IMR-90 (cell line): ENCODE data around the gene CTAG1B. TPM values are rescaled to one million over a fixed set of nuclear protein-coding genes. Genes with fewer than 3 reads are reported as not detected.

Source experiments
- ATAC-seq: fragments of 200-7000 bp; cut with Tn5 transposase; 2 replicates; pipeline ENCODE4 v1.9.1; 2020; ENCODE audit warnings: low read depth, mild to moderate bottlenecking, moderate library complexity
- BruUV-seq: library from RNA; stranded (reverse); fragments of 400-500 nt; replicated peaks from 2 replicates; lab custom pipeline; 2021; lab: Mats Ljungman, UMichigan
- CTCF ChIA-PET: fragments of 300-600 bp; formaldehyde crosslinking; extraction: SDS; loops from one replicate; lab custom pipeline; 2021; ENCODE audit warnings: antibody characterized with exemption; lab: Yijun Ruan, JAX
- POLR2A ChIA-PET: fragments of 300-600 bp; sonication (Branson Sonifier 250); formaldehyde crosslinking; loops from one replicate; lab custom pipeline; 2022; ENCODE audit warnings: antibody characterized with exemption; ENCODE audit not compliant: unreplicated experiment; lab: Charles Lee
- DNase-seq: peaks from one replicate; pipeline ENCODE4 v3.0.0; 2013
- H2AFZ ChIP-seq: replicated peaks from 2 replicates; pipeline ENCODE3; 2013; ENCODE audit warnings: low read length, mild to moderate bottlenecking; ENCODE audit not compliant: poor library complexity
- H2AK5ac ChIP-seq: 2 replicates; pipeline ENCODE4 v1.6.1; 2013; ENCODE audit warnings: low read depth, low read length, inconsistent platforms
- H2AK9ac ChIP-seq: replicated peaks from 2 replicates; pipeline ENCODE3; 2013; ENCODE audit warnings: mild to moderate bottlenecking, low read depth, low read length, moderate library complexity; ENCODE audit not compliant: poor library complexity
- H2BK120ac ChIP-seq: 2 replicates; pipeline ENCODE4 v1.6.1; 2013; ENCODE audit warnings: low read depth, low read length, inconsistent platforms
- H2BK15ac ChIP-seq: 3 replicates; pipeline ENCODE4 v1.6.1; 2013; ENCODE audit warnings: low read depth, low read length, inconsistent platforms
- H2BK20ac ChIP-seq: 2 replicates; pipeline ENCODE4 v1.6.1; 2013; ENCODE audit warnings: low read depth, mild to moderate bottlenecking, inconsistent platforms, low read length, moderate library complexity
- H2BK5ac ChIP-seq: 2 replicates; pipeline ENCODE4 v1.6.1; 2013; ENCODE audit warnings: mild to moderate bottlenecking, low read depth, low read length, inconsistent platforms; ENCODE audit not compliant: poor library complexity, severe bottlenecking
- H3K14ac ChIP-seq: replicated peaks from 2 replicates; pipeline ENCODE4 v1.6.1; 2013; ENCODE audit warnings: low read depth, low read length, inconsistent platforms
- H3K18ac ChIP-seq: 2 replicates; pipeline ENCODE4 v1.6.1; 2013; ENCODE audit warnings: low read depth, low read length, control low read depth
- H3K23ac ChIP-seq: 2 replicates; pipeline ENCODE4 v1.6.1; 2013; ENCODE audit warnings: low read depth, low read length, inconsistent platforms
- H3K27ac ChIP-seq: 2 replicates; pipeline ENCODE4 v1.5.1; 2013; ENCODE audit warnings: mild to moderate bottlenecking, control low read depth, low read length; ENCODE audit not compliant: insufficient read depth
- H3K27me3 ChIP-seq: 2 replicates; pipeline ENCODE4 v1.6.1; 2013; ENCODE audit warnings: low read length; ENCODE audit not compliant: control insufficient read depth, insufficient read depth
- H3K36me3 ChIP-seq: 2 replicates; pipeline ENCODE4 v1.6.1; 2013; ENCODE audit warnings: low read length, mixed read lengths; ENCODE audit not compliant: control insufficient read depth, insufficient read depth
- H3K4ac ChIP-seq: 2 replicates; pipeline ENCODE4 v1.6.1; 2013; ENCODE audit warnings: low read depth, low read length, inconsistent platforms
- H3K4me1 ChIP-seq: 2 replicates; pipeline ENCODE4 v1.6.1; 2013; ENCODE audit warnings: low read length, mixed read lengths; ENCODE audit not compliant: control insufficient read depth, insufficient read depth
- H3K4me2 ChIP-seq: 2 replicates; pipeline ENCODE4 v1.6.1; 2013; ENCODE audit warnings: low read depth, mild to moderate bottlenecking, control low read depth, low read length, moderate library complexity
- H3K4me3 ChIP-seq: 2 replicates; pipeline ENCODE4 v1.5.1; 2013; ENCODE audit warnings: low read depth, mild to moderate bottlenecking, control low read depth, low read length, moderate library complexity; ENCODE audit not compliant: insufficient read depth
- H3K56ac ChIP-seq: 2 replicates; pipeline ENCODE4 v1.6.1; 2013; ENCODE audit warnings: low read length, inconsistent platforms; ENCODE audit not compliant: insufficient read depth; ENCODE audit errors: extremely low read depth
- H3K79me1 ChIP-seq, 2 experiments: 2 replicates each; pipeline ENCODE4 v1.6.1; 2013; ENCODE audit warnings: low read length in 2 of 2, inconsistent platforms in 1 of 2, low read depth in 1 of 2
- H3K9ac ChIP-seq: 2 replicates; pipeline ENCODE4 v1.6.1; 2013; ENCODE audit warnings: low read depth, low read length, control low read depth
- H3K9me1 ChIP-seq: 2 replicates; pipeline ENCODE4 v1.6.1; 2013; ENCODE audit warnings: low read length, inconsistent platforms; ENCODE audit not compliant: insufficient read depth
- H3K9me3 ChIP-seq: 2 replicates; pipeline ENCODE4 v1.6.1; 2013; ENCODE audit warnings: low read length; ENCODE audit not compliant: control insufficient read depth, insufficient read depth
- H4K20me1 ChIP-seq: 2 replicates; pipeline ENCODE4 v1.6.1; 2013; ENCODE audit warnings: low read length, inconsistent platforms; ENCODE audit not compliant: insufficient read depth
- H4K5ac ChIP-seq: 2 replicates; pipeline ENCODE4 v1.6.1; 2013; ENCODE audit warnings: mild to moderate bottlenecking, low read depth, low read length, control low read depth
- H4K8ac ChIP-seq, 2 experiments: 2 replicates each; pipeline ENCODE4 v1.6.1; 2013; ENCODE audit warnings: low read depth in 2 of 2, low read length in 2 of 2, control low read depth in 1 of 2, inconsistent platforms in 1 of 2
- H4K91ac ChIP-seq: 2 replicates; pipeline ENCODE4 v1.6.1; 2013; ENCODE audit warnings: low read depth, low read length, inconsistent platforms; ENCODE audit not compliant: insufficient read depth
- BHLHE40 ChIP-seq: fragments of 150-350 bp; IDR thresholded peaks from 2 replicates; pipeline ENCODE4 v1.6.1; 2016; ENCODE audit warnings: mild to moderate bottlenecking, low read depth, low read length
- RFX5 ChIP-seq: IDR thresholded peaks from 2 replicates; pipeline ENCODE4 v1.8.0; 2012; ENCODE audit warnings: low read depth, mild to moderate bottlenecking, low read length, moderate library complexity
- WGBS, 2 experiments: methylation state at CpG; one replicate each; pipeline versions ENCODE4 v1.1.5 to v1.1.7; 2013; ENCODE audit warnings: missing lambda C conversion rate in 2 of 2; ENCODE audit not compliant: insufficient read length in 1 of 2; ENCODE audit errors: extremely low coverage in 2 of 2; 5-methylcytosine and 5-hydroxymethylcytosine counted together
- dilution Hi-C: fragments of 300-500 bp; cut with HindIII; formaldehyde crosslinking; loops from one replicate; pipeline ENCODE4 v1.14.3; 2018; ENCODE audit warnings: low sequenced_read_pairs; ENCODE audit not compliant: unreplicated experiment
- in situ Hi-C: fragments of 300-500 bp; cut with MboI; formaldehyde crosslinking; loops from 3 replicates; pipeline ENCODE4 v1.14.3; 2019; ENCODE audit warnings: low sequenced_read_pairs, inconsistent platforms, mixed read lengths
- intact Hi-C: fragments of 100-400 bp; cut with micrococcal nuclease; formaldehyde crosslinking; loops from 2 replicates; pipeline ENCODE4 v1.10.0; 2022
- polyA plus RNA-seq, 3 experiments: library from polyadenylated mRNA; depleted of rRNA; stranded (reverse); fragments of >200 nt; gene quantifications; 2 replicates each; pipeline ENCODE4 v1.2.3, GENCODE V29; 2012; ENCODE audit warnings: low replicate concordance in 1 of 3
- total RNA-seq: library from RNA; depleted of rRNA; stranded (reverse); fragments of >200 nt; gene quantifications from 2 replicates; pipeline ENCODE4 v1.2.3, GENCODE V29; 2012

Gene CTAG1B
- total and polyA plus RNA-seq, 2 of the 4 experiments (the other 2 are of a cell fraction), result not detected

GRCh38 chrX:154600759-154601374, 18.2 kb downstream of the CTAG1B start:
- Histone ChIP-seq H3K23ac (no peak overlapping the region), H3K27ac (no peak overlapping the region), H2AFZ (no peak overlapping the region), H2AK5ac (no peak overlapping the region), H2BK120ac (no peak overlapping the region), H4K20me1 (no peaks in the 10 kb centered on the region), H3K14ac (no peak overlapping the region), H3K27me3 (no peaks in the 10 kb centered on the region), H3K79me1 (no peaks in the 10 kb centered on the region), H3K4ac (no peak overlapping the region), H3K9me3 (peaks cover 5% of the 10 kb centered on the region), H3K4me1 (no peaks in the 10 kb centered on the region; the same call in 1 of the 2 replicates), H3K9ac (no peak overlapping the region), H3K56ac (no peak overlapping the region), H4K8ac (no peak overlapping the region), H4K91ac (no peak overlapping the region), H3K18ac (no peak overlapping the region), H3K4me2 (no peak overlapping the region), H3K36me3 (no peaks in the 10 kb centered on the region), H2AK9ac (no peak overlapping the region), H2BK20ac (no peak overlapping the region), H2BK15ac (no peak overlapping the region), H4K5ac (no peak overlapping the region), H3K4me3 (no peak overlapping the region), H3K9me1 (no peaks in the 10 kb centered on the region), H2BK5ac (no peak overlapping the region)
- ChIA-PET CTCF (no interaction called here), POLR2A (no interaction called here)
- dilution Hi-C loops, result no loop called here
- intact Hi-C loops, result no loop called here
- 76% methylated on average over 9 of the region's 15 CpGs; no CpG with 5 or more reads in 1 of the 2 experiments for WGBS, 2 experiments
- in situ Hi-C loops, result no loop called here
- DNase-seq, result no peak
- no TSS peak for BruUV-seq
- ATAC-seq, result no peak
- no peak for TF ChIP-seq RFX5
- TF ChIP-seq BHLHE40, result no peak
